Endothelial cell of hepatic sinusoid (primary cell): ENCODE results near the gene FNBP1.

Experiments
- in situ Hi-C: cut with HindIII; loops from 2 replicates; pipeline ENCODE4 v1.10.0; 2017; ENCODE audit warnings: low sequenced_read_pairs

Gene FNBP1

DNA sequence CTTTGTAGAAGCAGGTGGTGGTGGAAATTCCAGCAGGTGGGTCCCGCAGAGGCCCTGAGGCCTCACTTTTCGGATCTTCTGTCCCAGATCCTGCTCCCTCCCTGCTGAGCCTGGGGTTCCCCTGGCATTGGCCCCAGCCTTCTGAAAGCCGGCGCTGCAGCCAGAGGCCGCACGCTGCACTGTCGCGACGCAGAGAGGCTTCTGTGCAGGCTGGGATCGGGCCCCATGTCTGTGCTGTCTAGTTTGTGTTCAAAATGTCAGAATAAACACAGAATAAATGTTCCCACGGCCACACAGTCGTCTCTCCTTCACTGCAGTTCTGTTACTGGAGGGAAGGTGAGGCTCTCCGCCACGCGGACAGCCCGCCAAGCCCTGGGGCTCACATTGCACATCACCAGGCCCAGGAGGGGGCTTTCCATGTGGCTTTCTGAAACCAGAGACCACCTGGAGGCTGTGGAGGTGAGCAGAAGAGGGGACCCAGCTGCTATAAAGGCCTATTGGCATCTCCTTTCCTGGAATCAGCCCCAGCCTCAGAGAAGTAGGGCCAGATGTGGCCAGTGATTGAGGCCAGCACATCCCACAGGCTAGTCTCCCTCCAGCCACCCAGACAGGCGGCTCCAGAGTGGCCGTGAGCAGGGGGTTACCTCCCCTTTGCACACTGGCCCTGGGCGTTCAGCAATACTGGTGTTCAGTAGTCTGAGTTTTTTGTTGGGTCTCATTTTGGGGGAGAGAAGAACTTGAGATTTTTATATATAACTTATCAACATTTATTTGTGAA, 161.3 kb downstream of the FNBP1 start:
- in situ Hi-C loops: no loop called here

GRCh38 chr9:129880654-129881546, 162.1 kb downstream of the FNBP1 start:
- in situ Hi-C loops: no loop called here

DNA sequence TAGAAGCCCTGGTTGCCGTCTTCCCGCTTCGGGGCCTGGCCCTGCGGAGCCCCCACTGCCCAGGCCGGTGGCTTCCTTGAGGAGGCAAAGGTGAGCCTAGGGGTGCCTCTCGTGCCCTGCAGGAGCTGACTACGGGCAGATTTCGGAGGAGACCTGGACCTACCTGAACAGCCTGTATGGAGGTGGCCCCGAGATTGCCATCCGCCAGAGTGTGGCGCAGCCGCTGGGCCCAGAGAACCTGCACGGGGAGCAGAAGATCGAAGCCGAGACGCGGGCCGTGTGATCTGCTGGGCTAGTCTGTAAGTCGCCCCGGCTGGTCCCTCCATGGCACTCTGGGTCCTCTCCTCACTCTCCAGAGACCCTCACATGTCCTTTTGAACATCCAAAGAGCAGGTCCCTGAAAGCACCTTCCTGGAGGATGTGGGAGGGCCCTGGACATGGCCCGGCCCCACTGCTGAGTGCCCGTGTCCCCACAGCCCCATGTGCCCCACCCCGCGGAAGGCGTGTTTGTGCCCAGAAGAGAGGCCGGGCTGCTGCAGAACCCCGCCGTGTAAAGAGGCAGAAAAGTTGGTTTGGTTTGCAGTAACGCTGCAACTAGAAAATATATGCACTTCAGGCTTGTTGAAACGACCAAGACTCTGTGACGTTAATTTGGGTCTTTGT, 162.9 kb downstream of the FNBP1 start:
- in situ Hi-C loops: no loop called here

GRCh38 chr9:129879103-129879699, 163.8 kb downstream of the FNBP1 start:
- in situ Hi-C loops: no loop called here

- in situ Hi-C loops: no loop called here
Observed at GRCh38 chr9:129878291-129878690, 164.7 kb downstream of the FNBP1 start.

DNA sequence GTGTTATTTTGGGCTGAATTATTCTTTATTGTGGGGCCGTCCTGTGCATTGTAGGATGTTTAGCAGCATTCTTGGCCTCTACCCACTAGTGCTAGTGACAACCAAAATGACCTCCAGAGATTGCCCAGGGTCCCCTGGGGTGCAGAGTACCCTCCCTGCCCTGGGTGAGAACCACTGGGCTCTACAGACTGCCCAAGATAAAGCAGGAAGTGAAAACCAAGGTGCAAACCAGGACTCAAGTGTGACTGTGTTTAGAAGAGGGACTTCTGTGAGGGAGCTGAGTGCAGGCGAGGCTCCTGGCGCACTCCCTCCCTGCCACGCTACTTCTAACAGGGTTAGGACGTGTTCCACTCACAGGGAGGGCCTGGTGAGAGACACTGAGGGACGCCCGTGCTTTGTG, 166.2 kb downstream of the FNBP1 start:
- in situ Hi-C loops: no loop called here

GRCh38 chr9:129875687-129876395, 167.1 kb downstream of the FNBP1 start:
- in situ Hi-C loops: no loop called here

GRCh38 chr9:129875181-129875611, 167.8 kb downstream of the FNBP1 start:
- in situ Hi-C loops: no loop called here

DNA sequence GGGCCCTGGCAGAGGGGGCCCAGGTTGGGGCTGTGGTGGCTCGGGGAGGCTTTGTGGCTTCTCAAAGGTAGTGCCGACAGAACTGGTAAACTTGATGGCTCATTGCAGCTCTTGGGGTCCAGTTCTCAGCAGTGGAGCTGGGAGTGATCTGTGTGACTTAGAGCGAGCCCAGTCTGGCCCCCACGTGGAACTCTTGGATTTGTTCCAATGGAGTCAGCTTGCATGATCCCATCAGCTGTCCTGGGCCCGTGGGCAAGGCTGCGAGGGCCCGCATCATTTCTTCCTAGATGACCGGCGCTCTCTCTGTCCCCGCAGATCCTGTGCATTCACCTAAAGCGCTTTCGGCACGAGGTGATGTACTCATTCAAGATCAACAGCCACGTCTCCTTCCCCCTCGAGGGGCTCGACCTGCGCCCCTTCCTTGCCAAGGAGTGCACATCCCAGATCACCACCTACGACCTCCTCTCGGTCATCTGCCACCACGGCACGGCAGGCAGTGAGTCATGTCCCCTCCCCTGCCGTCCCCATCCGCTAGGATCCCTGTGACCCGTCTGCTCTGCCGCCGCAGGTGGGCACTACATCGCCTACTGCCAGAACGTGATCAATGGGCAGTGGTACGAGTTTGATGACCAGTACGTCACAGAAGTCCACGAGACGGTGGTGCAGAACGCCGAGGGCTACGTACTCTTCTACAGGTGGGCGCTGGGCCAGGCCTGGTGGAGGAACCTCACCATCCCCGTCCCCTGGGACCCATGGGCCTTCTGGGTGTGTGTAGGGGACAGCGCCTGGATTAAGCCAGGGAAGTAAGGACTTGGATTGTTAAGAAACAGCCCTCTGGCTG, 168.5 kb downstream of the FNBP1 start:
- in situ Hi-C loops: no loop called here

- in situ Hi-C loops: no loop called here
Observed at GRCh38 chr9:129873563-129874190, 169.3 kb downstream of the FNBP1 start.

DNA sequence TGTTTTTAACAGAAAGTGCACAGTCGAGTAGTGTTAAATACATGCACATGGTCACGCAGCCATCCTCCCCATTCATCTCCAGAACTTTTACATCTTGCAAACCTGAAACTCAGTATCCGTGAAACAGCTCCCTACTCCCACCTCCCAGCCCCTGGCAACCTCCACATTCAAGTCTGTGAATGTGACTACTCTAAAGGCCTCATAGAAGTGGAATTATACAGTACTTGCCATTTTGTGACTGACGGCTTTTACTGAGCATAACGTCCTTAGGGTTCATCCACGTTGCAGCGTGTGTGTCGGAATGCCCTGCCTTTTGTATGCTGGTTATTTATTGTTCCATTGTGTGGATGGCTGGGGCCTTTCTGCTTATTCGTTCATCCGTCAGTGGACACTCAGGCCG, 171.9 kb downstream of the FNBP1 start:
- in situ Hi-C loops: no loop called here

DNA sequence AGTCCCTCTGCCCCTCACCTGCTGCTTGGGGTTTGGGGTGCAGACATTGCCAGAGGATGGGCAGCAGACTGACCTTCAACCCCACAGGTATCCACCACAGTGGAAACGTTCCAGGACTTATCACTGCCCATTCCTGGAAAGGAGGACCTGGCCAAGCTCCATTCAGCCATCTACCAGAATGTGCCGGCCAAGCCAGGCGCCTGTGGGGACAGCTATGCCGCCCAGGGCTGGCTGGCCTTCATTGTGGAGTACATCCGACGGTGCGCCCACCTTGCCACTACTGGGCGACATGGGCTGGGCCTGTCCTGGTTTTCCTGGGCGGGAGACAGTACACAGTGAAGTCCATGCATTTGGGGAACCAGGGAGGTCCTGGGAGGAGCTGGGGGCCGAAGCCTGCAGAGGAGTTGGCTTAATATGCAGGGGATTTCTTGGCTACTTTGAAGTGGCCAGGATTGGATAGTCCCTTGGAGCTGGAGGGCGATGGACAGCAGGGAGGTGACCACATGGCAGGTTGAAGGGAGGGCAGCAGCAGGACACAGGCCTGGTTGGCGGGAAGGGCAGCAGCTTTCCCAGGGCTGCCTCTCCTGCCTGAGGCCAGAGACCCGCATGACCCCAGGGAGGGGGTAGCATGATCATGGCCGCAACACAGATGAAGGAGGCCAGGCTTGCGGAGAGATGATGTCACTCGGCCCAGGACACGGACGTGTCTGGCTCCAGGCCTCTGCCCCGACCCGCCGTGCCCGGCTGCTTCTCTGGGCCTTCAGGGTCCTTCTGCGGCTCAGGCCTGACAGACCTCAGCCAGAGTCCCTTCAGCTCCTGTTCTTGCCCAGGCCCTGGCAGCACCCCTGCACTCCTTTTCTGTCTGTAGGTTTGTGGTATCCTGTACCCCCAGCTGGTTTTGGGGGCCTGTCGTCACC, 173.1 kb downstream of the FNBP1 start:
- in situ Hi-C loops: no loop called here

GRCh38 chr9:129868872-129869486, 174.0 kb downstream of the FNBP1 start:
- in situ Hi-C loops: no loop called here

GRCh38 chr9:129868023-129868871, 174.7 kb downstream of the FNBP1 start:
- in situ Hi-C loops: no loop called here

DNA sequence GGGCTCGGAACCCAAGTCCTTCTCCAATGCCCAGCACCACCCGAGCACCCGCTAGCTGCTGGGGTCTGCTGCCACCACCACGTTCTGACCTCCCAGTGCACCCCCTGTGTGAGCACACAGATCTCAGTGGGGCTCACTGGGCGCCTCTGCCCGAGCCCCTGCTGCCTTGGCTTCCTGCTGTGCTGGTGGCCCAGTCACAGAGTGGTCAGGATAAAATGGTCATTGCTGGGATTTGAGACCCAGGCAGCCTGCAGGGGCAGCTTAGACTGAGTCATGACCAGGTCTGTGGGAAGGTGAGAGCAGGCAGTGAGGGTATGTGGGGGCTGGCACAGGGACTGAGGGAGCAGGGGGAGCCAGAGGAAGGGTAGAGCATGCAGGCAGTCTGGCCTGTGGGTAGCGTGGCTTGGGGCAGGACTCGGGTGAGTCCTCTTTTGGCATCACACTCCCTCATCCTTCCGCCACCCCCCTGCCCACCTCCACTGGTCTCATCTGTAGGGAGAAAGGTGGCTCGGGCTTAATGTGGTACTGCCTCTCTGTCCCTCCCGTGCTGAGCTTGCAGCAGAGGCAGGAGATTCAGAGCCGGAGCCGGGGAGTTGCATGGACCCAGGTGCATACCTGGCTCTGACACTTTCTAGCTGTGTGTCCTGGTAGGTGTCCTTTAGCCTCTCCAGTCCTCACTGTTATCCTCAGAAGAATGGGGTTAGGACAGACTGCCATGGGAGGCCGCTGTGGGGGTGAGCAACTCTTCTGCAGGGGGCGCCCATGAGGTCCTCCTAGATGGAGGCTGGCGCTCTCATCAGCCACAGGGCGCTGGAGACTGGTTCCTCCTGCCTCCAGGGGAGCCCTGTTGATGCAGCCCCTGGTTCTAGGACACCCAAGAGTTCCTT, 175.6 kb downstream of the FNBP1 start:
- in situ Hi-C loops: no loop called here
